HL-60 (cell line): ENCODE results near the gene SLC22A23.

Experiments
- DNase-seq, 2 experiments: peaks; one replicate each; pipeline ENCODE4 v3.0.0-alpha.2; 2010 to 2020; ENCODE audit warnings: low read depth in 1 of 2, low spot score in 1 of 2
- H3K27ac ChIP-seq: fragments of 250-450 bp; sonication (Bioruptor Pico); replicated peaks from 2 replicates; pipeline ENCODE4 v1.5.1; 2020; ENCODE audit warnings: mild to moderate bottlenecking, moderate library complexity
- H3K27me3 ChIP-seq: fragments of 250-450 bp; sonication (Bioruptor Pico); 2 replicates; pipeline ENCODE4 v1.5.1; 2021; ENCODE audit warnings: mild to moderate bottlenecking, moderate library complexity; ENCODE audit not compliant: insufficient read depth, poor library complexity, severe bottlenecking
- H3K4me3 ChIP-seq: replicated peaks from 2 replicates; pipeline ENCODE4 v1.5.1; 2011; ENCODE audit warnings: mild to moderate bottlenecking, control low read depth, low read length; ENCODE audit not compliant: insufficient read depth
- GABPA ChIP-seq: IDR thresholded peaks from 2 replicates; pipeline ENCODE4 v1.6.1; 2012; ENCODE audit warnings: low read depth
- POLR2AphosphoS5 ChIP-seq: IDR thresholded peaks from 2 replicates; pipeline ENCODE4 v1.6.1; 2012; ENCODE audit warnings: low read depth
- SPI1 ChIP-seq: IDR thresholded peaks from 2 replicates; pipeline ENCODE4 v1.6.1; 2012; ENCODE audit warnings: low read depth, mild to moderate bottlenecking, borderline replicate concordance
- TF ChIP-seq, protein P1 (sequence below): IDR thresholded peaks from one replicate; pipeline ENCODE4 v1.5.1; 2011; ENCODE audit warnings: low read length, control low read depth, inconsistent platforms; ENCODE audit not compliant: insufficient read depth
- TF ChIP-seq, protein P2 (sequence below): IDR thresholded peaks from 2 replicates; pipeline ENCODE4 v1.6.1; 2012; ENCODE audit warnings: low read depth; ENCODE audit not compliant: insufficient replicate concordance

SLC22A23 gene

DNA sequence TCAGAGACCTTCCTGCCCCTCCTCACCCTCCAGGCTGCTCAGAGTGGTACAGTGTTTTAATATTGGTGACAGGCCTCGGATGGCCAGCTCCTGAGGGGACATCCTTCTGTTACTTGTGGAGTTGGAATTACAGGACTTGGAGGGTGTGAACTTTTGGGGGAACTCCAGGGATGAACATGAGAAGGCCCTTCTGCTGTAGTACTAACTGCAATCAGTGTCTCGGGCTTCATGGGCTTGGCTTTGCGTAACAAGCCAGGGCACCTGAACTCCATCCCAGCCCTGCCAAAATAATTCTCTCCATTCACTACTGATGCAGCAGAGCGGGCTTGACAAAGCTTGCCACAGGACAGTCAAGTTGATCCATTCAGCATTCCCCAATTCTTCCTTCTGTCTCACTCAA is 28.6 kb downstream of the SLC22A23 start:
- no peak for DNase-seq
- TF ChIP-seq POLR2AphosphoS5 (no peak), SPI1 (no peak), GABPA (no peak)
- TF ChIP-seq, protein P1, sequence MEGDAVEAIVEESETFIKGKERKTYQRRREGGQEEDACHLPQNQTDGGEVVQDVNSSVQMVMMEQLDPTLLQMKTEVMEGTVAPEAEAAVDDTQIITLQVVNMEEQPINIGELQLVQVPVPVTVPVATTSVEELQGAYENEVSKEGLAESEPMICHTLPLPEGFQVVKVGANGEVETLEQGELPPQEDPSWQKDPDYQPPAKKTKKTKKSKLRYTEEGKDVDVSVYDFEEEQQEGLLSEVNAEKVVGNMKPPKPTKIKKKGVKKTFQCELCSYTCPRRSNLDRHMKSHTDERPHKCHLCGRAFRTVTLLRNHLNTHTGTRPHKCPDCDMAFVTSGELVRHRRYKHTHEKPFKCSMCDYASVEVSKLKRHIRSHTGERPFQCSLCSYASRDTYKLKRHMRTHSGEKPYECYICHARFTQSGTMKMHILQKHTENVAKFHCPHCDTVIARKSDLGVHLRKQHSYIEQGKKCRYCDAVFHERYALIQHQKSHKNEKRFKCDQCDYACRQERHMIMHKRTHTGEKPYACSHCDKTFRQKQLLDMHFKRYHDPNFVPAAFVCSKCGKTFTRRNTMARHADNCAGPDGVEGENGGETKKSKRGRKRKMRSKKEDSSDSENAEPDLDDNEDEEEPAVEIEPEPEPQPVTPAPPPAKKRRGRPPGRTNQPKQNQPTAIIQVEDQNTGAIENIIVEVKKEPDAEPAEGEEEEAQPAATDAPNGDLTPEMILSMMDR = no peak
- TF ChIP-seq, protein P2, sequence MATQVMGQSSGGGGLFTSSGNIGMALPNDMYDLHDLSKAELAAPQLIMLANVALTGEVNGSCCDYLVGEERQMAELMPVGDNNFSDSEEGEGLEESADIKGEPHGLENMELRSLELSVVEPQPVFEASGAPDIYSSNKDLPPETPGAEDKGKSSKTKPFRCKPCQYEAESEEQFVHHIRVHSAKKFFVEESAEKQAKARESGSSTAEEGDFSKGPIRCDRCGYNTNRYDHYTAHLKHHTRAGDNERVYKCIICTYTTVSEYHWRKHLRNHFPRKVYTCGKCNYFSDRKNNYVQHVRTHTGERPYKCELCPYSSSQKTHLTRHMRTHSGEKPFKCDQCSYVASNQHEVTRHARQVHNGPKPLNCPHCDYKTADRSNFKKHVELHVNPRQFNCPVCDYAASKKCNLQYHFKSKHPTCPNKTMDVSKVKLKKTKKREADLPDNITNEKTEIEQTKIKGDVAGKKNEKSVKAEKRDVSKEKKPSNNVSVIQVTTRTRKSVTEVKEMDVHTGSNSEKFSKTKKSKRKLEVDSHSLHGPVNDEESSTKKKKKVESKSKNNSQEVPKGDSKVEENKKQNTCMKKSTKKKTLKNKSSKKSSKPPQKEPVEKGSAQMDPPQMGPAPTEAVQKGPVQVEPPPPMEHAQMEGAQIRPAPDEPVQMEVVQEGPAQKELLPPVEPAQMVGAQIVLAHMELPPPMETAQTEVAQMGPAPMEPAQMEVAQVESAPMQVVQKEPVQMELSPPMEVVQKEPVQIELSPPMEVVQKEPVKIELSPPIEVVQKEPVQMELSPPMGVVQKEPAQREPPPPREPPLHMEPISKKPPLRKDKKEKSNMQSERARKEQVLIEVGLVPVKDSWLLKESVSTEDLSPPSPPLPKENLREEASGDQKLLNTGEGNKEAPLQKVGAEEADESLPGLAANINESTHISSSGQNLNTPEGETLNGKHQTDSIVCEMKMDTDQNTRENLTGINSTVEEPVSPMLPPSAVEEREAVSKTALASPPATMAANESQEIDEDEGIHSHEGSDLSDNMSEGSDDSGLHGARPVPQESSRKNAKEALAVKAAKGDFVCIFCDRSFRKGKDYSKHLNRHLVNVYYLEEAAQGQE = no peak
- no peak overlapping the region for H3K27ac ChIP-seq
- peaks cover 8% of the 10 kb centered on the region for H3K27me3 ChIP-seq
- H3K4me3 ChIP-seq = no peak overlapping the region

DNA sequence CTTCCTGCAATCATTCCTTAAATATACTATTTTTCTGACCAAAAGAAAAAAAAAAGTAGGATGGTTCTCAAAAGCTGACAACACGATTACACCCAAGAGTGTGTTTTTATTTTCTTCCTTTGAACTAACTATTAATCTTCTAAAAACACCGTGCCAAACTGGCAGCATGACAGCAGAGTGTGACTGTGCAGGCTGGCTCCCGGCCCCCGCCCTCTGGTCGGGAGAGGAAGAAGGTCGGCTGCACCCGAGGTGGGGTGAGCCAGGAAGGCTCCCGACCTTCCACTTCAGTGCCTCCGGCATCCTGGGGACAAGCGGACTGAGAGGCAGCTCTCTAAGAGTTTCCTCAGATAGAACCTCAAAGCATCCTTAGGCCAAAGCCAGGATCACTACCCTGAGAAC is 29.2 kb downstream of the SLC22A23 start:
- TF ChIP-seq, protein P1 = no peak
- TF ChIP-seq, protein P2 = no peak
- TF ChIP-seq GABPA (no peak), SPI1 (no peak), POLR2AphosphoS5 (no peak)
- DNase-seq = no peak
- Histone ChIP-seq H3K27me3 (peaks cover 8% of the 10 kb centered on the region), H3K27ac (no peak overlapping the region), H3K4me3 (no peak overlapping the region)

DNA sequence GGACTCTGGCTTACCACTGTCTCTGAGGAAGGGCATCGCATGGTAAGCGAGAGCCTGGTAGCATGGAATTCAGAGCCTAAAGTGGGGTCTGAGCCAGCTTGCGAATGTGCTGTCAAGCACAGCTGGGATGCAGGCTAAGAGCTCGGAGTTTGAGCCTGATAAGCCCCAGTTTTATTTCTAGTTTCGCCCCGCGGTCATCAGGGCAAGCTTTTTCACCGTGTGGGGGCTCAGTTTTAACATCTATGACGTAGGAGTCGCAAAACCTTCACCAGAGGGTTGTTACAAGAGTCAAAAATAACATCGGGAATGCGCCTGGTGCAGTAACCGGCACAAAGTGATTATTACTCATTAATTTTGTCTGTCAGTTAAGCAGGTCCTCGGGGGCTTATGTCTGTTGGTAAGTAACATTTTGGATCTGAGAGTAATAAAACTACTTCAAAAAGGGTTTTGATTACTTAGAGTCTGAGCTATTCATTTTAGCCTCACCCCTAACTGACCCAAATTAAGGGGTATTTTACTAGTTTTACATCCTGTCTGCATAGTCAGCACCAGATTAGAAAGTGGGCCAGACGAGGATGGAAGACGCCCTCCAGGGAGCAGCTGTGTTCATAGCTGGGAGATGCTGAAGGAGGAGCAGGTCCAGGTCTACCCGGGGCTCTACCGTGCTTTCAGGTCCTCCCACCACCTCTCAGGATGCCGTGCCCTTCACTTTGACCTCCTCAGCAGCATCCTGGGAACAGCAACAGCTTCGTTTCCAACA is 29.7 kb downstream of the SLC22A23 start:
- Histone ChIP-seq H3K27me3 (peaks cover 8% of the 10 kb centered on the region), H3K27ac (no peak overlapping the region)
- TF ChIP-seq, protein P2 = no peak
- no peak for TF ChIP-seq GABPA
- no peak for TF ChIP-seq POLR2AphosphoS5
- no peak for TF ChIP-seq SPI1
- TF ChIP-seq, protein P1 = no peak

More for the DNA sequence above, 29.7 kb downstream of the SLC22A23 start:
- no peak for DNase-seq
- H3K4me3 ChIP-seq = no peak overlapping the region
